Type B pancreatic cell (in vitro differentiated cells): Measurements from ENCODE around the gene TPM4. TPM values are rescaled to one million over a fixed set of nuclear protein-coding genes. Genes with fewer than 3 reads are reported as not detected.
"Not testable (repeated sequence)": the region's sequence is repeated elsewhere in the genome, so short reads cannot be mapped to it uniquely, and the experiment has no call there.

Experiments
- DNase-seq: peaks from one replicate; pipeline ENCODE4 v3.0.0; 2021; ENCODE audit warnings: mixed read lengths; ENCODE audit not compliant: unreplicated experiment; ENCODE audit errors: extremely low spot score
- H3K27ac Mint-ChIP-seq: 2 replicates; pipeline ENCODE4 v1.8.0; 2021; ENCODE audit warnings: mild to moderate bottlenecking, mixed read lengths
- H3K27me3 Mint-ChIP-seq: 2 replicates; pipeline ENCODE4 v1.8.0; 2021; ENCODE audit warnings: mixed read lengths
- H3K36me3 Mint-ChIP-seq: 2 replicates; pipeline ENCODE4 v1.8.0; 2021; ENCODE audit warnings: mixed read lengths
- H3K4me1 Mint-ChIP-seq: one replicate; pipeline ENCODE4 v1.8.0; 2021; ENCODE audit warnings: mixed read lengths; ENCODE audit not compliant: unreplicated experiment
- H3K4me3 Mint-ChIP-seq: 2 replicates; pipeline ENCODE4 v1.8.0; 2021; ENCODE audit warnings: mild to moderate bottlenecking, mixed read lengths
- H3K9me3 Mint-ChIP-seq: 2 replicates; pipeline ENCODE4 v1.8.0; 2021; ENCODE audit warnings: mixed read lengths
- total RNA-seq: library from RNA; stranded (reverse); gene quantifications from 2 replicates; pipeline ENCODE4 v1.2.1, GENCODE V29; 2021; ENCODE audit warnings: low replicate concordance
- TF ChIP-seq, protein P1 (sequence below): fragments of 200-600 bp; sonication (generic); conservative IDR thresholded peaks from 2 replicates; pipeline ENCODE4 v1.5.0; 2021; ENCODE audit warnings: antibody characterized with exemption, mild to moderate bottlenecking

TPM4 gene
- total RNA-seq, 1 donor from 2014 or later = 425 TPM

DNA sequence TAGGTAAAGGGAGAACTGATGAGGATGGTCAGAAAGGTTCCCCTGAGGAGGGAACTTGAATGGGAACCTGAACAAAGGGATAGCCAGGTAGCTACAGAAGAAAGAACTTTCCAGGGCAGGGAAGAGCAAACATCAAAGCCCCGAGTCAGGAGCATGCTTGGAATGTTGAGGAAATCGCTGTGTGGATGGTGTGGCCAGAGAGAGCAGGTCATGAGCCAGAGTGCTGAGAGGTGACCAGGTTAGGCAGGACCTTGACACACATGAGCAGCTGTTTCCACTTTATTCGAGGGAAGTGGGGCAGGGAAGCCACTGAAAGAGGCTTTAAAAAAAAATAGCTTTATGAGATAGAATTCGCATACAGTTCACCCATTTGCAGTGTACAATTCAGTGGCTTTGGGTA, 39.8 kb downstream of the TPM4 start:
- H3K27me3 Mint-ChIP-seq = no peaks in the 10 kb centered on the region
- H3K4me1 Mint-ChIP-seq = peaks cover 7% of the 10 kb centered on the region
- DNase-seq = no peak
- TF ChIP-seq, protein P1, sequence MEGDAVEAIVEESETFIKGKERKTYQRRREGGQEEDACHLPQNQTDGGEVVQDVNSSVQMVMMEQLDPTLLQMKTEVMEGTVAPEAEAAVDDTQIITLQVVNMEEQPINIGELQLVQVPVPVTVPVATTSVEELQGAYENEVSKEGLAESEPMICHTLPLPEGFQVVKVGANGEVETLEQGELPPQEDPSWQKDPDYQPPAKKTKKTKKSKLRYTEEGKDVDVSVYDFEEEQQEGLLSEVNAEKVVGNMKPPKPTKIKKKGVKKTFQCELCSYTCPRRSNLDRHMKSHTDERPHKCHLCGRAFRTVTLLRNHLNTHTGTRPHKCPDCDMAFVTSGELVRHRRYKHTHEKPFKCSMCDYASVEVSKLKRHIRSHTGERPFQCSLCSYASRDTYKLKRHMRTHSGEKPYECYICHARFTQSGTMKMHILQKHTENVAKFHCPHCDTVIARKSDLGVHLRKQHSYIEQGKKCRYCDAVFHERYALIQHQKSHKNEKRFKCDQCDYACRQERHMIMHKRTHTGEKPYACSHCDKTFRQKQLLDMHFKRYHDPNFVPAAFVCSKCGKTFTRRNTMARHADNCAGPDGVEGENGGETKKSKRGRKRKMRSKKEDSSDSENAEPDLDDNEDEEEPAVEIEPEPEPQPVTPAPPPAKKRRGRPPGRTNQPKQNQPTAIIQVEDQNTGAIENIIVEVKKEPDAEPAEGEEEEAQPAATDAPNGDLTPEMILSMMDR = no peak
- H3K36me3 Mint-ChIP-seq = peaks cover 3% of the 10 kb centered on the region
- H3K27ac Mint-ChIP-seq = no peak overlapping the region
- H3K9me3 Mint-ChIP-seq = no peaks in the 10 kb centered on the region
- H3K4me3 Mint-ChIP-seq = no peak overlapping the region

DNA sequence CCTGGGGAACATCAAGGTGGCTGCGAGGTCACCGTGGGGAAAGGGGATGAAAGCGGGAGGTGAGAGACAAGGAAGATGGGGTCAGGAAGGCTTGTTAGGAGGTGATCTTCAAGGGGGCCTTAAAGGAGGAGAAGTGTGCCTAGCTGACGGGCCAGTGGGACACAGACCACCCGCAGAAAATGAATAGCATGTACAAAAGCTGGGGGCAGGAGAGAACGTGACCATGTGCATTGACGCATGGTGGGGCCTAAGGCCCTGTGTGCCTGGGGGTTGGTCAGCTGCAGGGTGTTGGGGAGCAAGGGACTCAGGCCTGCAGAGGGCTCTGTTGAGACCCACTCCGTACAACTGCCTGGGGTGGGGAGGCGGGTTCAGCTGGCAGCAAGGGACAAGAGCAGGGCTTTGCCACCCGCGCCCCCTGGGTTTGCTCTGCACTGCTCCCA, 41.3 kb downstream of the TPM4 start:
- Mint-ChIP-seq H3K27me3 (no peaks in the 10 kb centered on the region), H3K36me3 (peaks cover 8% of the 10 kb centered on the region), H3K27ac (peak overlapping the region; percentile 26), H3K9me3 (no peaks in the 10 kb centered on the region), H3K4me3 (no peak overlapping the region), H3K4me1 (peaks cover 3% of the 10 kb centered on the region)
- DNase-seq = no peak
- TF ChIP-seq, protein P1 = no peak

DNA sequence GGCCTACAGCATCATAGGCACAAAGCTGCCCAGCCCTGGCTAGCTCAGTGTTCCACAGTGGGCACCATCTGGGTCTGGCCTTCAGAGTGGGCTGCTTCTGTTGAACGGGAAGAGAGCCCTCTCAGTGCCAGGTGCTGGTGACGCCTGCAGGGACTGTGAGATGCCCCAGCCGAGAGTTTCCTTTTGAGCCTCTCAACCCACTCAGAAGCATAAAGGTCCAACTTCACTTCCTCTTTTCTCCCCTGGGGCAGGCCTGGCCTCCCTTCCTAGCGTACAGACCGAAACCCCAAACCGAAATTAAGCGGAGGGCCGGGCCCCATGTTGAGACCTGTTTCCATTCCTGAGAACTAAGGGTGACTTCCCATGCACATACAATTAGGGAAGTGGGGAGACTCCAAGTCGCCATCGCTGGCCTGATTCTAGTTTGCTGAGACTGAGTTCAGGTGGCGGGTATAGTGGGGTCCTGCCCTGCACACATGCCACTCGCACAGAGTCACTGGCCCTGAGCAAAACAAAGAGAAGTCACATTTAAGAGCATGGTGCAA, 42.3 kb downstream of the TPM4 start:
- TF ChIP-seq, protein P1 = no peak
- Mint-ChIP-seq H3K4me3 (no peak overlapping the region), H3K27ac (no peak overlapping the region), H3K9me3 (no peaks in the 10 kb centered on the region), H3K27me3 (no peaks in the 10 kb centered on the region), H3K4me1 (peaks cover 3% of the 10 kb centered on the region), H3K36me3 (peaks cover 8% of the 10 kb centered on the region)
- DNase-seq = no peak

DNA sequence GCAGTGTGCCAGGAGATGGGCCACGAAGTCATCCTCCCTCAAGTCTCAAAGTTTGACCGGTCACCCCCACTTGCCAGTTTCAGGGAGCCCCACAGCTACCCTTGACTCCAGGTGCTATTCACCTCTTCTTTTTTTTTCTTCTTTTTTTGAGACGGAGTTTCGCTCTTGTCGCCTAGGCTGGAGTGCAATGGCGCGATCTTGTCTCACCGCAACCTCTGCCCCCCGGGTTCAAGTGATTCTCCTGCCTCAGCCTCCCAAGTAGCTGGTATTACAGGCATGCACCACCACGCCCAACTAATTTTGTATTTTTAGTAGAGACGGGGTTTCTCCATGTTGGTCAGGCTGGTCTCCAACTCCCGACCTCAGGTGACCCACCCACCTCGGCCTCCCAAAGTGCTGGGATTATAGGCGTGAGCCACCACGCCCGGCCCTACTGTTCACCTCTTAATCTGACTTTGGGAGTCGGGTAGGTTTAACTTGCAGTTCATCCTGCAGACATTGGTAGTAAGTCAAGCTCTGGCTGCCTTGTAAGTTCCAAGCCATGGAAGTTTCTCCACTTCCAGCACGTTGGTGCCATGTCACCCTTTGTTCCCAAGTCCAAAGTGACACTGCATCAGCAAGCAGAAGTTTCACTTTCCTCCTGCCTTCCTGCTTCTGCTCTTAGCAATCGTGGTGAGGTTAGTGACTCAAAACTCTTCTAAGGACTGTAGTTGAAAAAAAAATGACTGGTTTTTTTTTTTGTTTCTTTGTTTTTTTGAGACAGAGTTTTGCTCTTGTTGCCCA, 43.0 kb downstream of the TPM4 start:
- not testable (repeated sequence) for H3K4me3 Mint-ChIP-seq, H3K27me3 Mint-ChIP-seq, H3K9me3 Mint-ChIP-seq, DNase-seq, H3K36me3 Mint-ChIP-seq, H3K4me1 Mint-ChIP-seq, H3K27ac Mint-ChIP-seq

DNA sequence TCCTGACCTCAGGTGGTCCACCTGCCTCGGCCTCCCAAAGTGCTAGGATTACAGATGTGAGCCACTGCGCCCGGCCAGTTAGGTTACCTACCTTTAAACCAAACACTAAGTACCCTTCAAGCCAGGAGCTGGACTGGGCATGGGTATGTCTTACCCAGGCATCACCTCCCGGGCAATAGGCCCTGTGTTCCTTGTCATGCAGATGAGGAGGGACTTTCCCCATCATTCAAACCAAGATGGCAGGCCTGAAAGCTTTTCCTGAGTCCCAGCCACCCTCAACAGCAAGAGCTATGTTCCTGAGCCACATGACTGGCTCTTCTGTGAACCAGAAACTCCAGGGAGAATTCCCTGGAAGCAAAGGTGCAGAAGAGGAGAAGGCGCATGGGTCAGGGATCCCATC, 44.8 kb downstream of the TPM4 start:
- TF ChIP-seq, protein P1 = no peak
- peaks cover 8% of the 10 kb centered on the region for H3K36me3 Mint-ChIP-seq
- no peaks in the 10 kb centered on the region for H3K4me1 Mint-ChIP-seq
- H3K27ac Mint-ChIP-seq = no peak overlapping the region
- H3K4me3 Mint-ChIP-seq = no peak overlapping the region
- no peaks in the 10 kb centered on the region for H3K9me3 Mint-ChIP-seq
- DNase-seq = no peak
- H3K27me3 Mint-ChIP-seq = no peaks in the 10 kb centered on the region

DNA sequence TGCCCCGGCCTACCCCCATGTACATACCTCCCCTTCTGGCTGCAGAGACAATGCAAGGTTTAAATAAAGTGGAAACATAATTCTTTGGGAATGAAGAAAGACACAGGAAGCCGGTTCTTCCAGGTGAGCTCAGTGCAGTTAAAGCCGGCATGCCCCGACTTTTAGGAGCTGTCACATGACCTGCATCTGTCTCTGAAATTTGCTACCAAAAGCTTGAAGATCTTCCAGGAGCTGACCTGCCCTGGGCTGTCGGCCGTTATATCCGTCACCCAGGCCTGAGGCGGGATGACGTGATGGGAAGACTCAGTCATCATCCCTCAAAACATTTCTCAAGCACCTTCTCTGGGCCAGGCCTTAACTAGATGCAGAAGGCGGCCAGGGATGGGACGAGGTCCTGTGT, 45.7 kb downstream of the TPM4 start:
- TF ChIP-seq, protein P1 = no peak
- no peak for DNase-seq
- Mint-ChIP-seq H3K4me3 (no peak overlapping the region), H3K27me3 (no peaks in the 10 kb centered on the region), H3K36me3 (peaks cover 8% of the 10 kb centered on the region), H3K4me1 (no peaks in the 10 kb centered on the region), H3K9me3 (no peaks in the 10 kb centered on the region), H3K27ac (no peak overlapping the region)
